Effector memory CD4-positive, alpha-beta T cell (primary cell): ENCODE measurements around the gene TMEM164.

Source experiments
- DNase-seq, 3 donors: peaks; one replicate each; pipeline ENCODE4 v3.0.0-alpha.2; 2020
- H3K27ac ChIP-seq: 2 replicates; pipeline ENCODE4 v1.7.0; 2013; ENCODE audit warnings: mild to moderate bottlenecking, low read length, moderate library complexity; ENCODE audit not compliant: insufficient read depth, poor library complexity, severe bottlenecking
- H3K27me3 ChIP-seq: replicated peaks from 2 replicates; pipeline ENCODE4 v1.7.0; 2013; ENCODE audit warnings: mild to moderate bottlenecking, low read length; ENCODE audit not compliant: insufficient read depth, control insufficient read depth, poor library complexity, severe bottlenecking
- H3K36me3 ChIP-seq: 2 replicates; pipeline ENCODE4 v1.7.0; 2013; ENCODE audit warnings: mild to moderate bottlenecking, low read length, moderate library complexity; ENCODE audit not compliant: control insufficient read depth, insufficient read depth
- H3K4me1 ChIP-seq: 2 replicates; pipeline ENCODE4 v1.7.0; 2013; ENCODE audit warnings: low read length, mild to moderate bottlenecking; ENCODE audit not compliant: control insufficient read depth, insufficient read depth, poor library complexity, severe bottlenecking
- H3K4me3 ChIP-seq: 2 replicates; pipeline ENCODE4 v1.7.0; 2013; ENCODE audit warnings: low read length, low read depth, mild to moderate bottlenecking; ENCODE audit not compliant: insufficient read depth, poor library complexity, severe bottlenecking
- H3K9me3 ChIP-seq: 2 replicates; pipeline ENCODE4 v1.7.0; 2013; ENCODE audit warnings: mild to moderate bottlenecking, low read length, moderate library complexity; ENCODE audit not compliant: control insufficient read depth

Gene TMEM164

GRCh38 chrX:110173192-110174175 lies 170.6 kb downstream of the TMEM164 start:
- no peak overlapping the region for H3K27ac ChIP-seq
- no peak overlapping the region for H3K4me3 ChIP-seq
- no peaks in the 10 kb centered on the region for H3K36me3 ChIP-seq

GRCh38 chrX:110175146-110175545 lies 172.2 kb downstream of the TMEM164 start:
- Histone ChIP-seq H3K27me3 (no peaks in the 10 kb centered on the region), H3K36me3 (no peaks in the 10 kb centered on the region)
- no peak for DNase-seq

More at GRCh38 chrX:110173192-110174175, 170.6 kb downstream of the TMEM164 start:
- no peaks in the 10 kb centered on the region for H3K9me3 ChIP-seq
- H3K4me1 ChIP-seq: no peaks in the 10 kb centered on the region
- no peak for DNase-seq
- H3K27me3 ChIP-seq: no peaks in the 10 kb centered on the region

GRCh38 chrX:110175696-110176095 lies 172.8 kb downstream of the TMEM164 start:
- H3K27me3 ChIP-seq: no peaks in the 10 kb centered on the region
- no peaks in the 10 kb centered on the region for H3K36me3 ChIP-seq
- no peak for DNase-seq
- no peaks in the 10 kb centered on the region for H3K4me1 ChIP-seq
- no peaks in the 10 kb centered on the region for H3K9me3 ChIP-seq
- H3K4me3 ChIP-seq: no peak overlapping the region
- H3K27ac ChIP-seq: no peak overlapping the region

More at GRCh38 chrX:110175146-110175545, 172.2 kb downstream of the TMEM164 start:
- H3K27ac ChIP-seq: no peak overlapping the region
- H3K4me3 ChIP-seq: no peak overlapping the region
- no peaks in the 10 kb centered on the region for H3K4me1 ChIP-seq
- H3K9me3 ChIP-seq: no peaks in the 10 kb centered on the region

- no peaks in the 10 kb centered on the region for H3K4me1 ChIP-seq
- no peaks in the 10 kb centered on the region for H3K9me3 ChIP-seq
- no peaks in the 10 kb centered on the region for H3K36me3 ChIP-seq
- no peak overlapping the region for H3K4me3 ChIP-seq
- H3K27me3 ChIP-seq: no peaks in the 10 kb centered on the region
- DNase-seq: no peak
- no peak overlapping the region for H3K27ac ChIP-seq
These were observed 175.4 kb downstream of the TMEM164 start for GRCh38 chrX:110178179-110178865.

- Histone ChIP-seq H3K9me3 (no peaks in the 10 kb centered on the region), H3K27ac (no peak overlapping the region), H3K4me1 (no peaks in the 10 kb centered on the region), H3K36me3 (no peaks in the 10 kb centered on the region), H3K27me3 (no peaks in the 10 kb centered on the region), H3K4me3 (no peak overlapping the region)
- no peak for DNase-seq
These were observed 177.4 kb downstream of the TMEM164 start for GRCh38 chrX:110180176-110180927.

GRCh38 chrX:110180928-110181310 lies 178.0 kb downstream of the TMEM164 start:
- H3K9me3 ChIP-seq: no peaks in the 10 kb centered on the region
- H3K27me3 ChIP-seq: no peaks in the 10 kb centered on the region
- H3K4me3 ChIP-seq: no peak overlapping the region
- H3K36me3 ChIP-seq: no peaks in the 10 kb centered on the region
- no peak for DNase-seq
- no peak overlapping the region for H3K27ac ChIP-seq
- H3K4me1 ChIP-seq: no peaks in the 10 kb centered on the region

- DNase-seq: no peak
- Histone ChIP-seq H3K4me3 (no peak overlapping the region), H3K36me3 (no peaks in the 10 kb centered on the region), H3K27ac (no peak overlapping the region), H3K4me1 (no peaks in the 10 kb centered on the region), H3K27me3 (no peaks in the 10 kb centered on the region), H3K9me3 (no peaks in the 10 kb centered on the region)
These were observed 178.7 kb downstream of the TMEM164 start for GRCh38 chrX:110181459-110182137.

- Histone ChIP-seq H3K4me3 (no peak overlapping the region), H3K27ac (no peak overlapping the region), H3K9me3 (no peaks in the 10 kb centered on the region), H3K4me1 (no peaks in the 10 kb centered on the region), H3K27me3 (no peaks in the 10 kb centered on the region), H3K36me3 (no peaks in the 10 kb centered on the region)
- DNase-seq: no peak
These were observed 179.4 kb downstream of the TMEM164 start for GRCh38 chrX:110182362-110182761.

GRCh38 chrX:110182865-110183264 lies 180.0 kb downstream of the TMEM164 start:
- Histone ChIP-seq H3K36me3 (no peaks in the 10 kb centered on the region), H3K27me3 (no peaks in the 10 kb centered on the region), H3K4me1 (no peaks in the 10 kb centered on the region), H3K4me3 (no peak overlapping the region), H3K27ac (no peak overlapping the region), H3K9me3 (no peaks in the 10 kb centered on the region)
- DNase-seq: no peak
